GM12878 (cell line): Measurements from ENCODE around the gene OR6N1. TPM values are rescaled to one million over a fixed set of nuclear protein-coding genes. Genes with fewer than 3 reads are reported as not detected.

Experiments
- ATAC-seq: fragments of 200-7000 bp; cut with Tn5 transposase; 3 replicates; pipeline ENCODE4 v1.9.1; 2020; ENCODE audit warnings: mild to moderate bottlenecking, moderate library complexity
- BruUV-seq: library from RNA; stranded (reverse); fragments of 400-500 nt; replicated peaks from 2 replicates; lab custom pipeline; 2021; lab: Mats Ljungman, UMichigan
- CTCF ChIA-PET: fragments of 300-600 bp; sonication (Branson Sonifier 250); formaldehyde crosslinking; extraction: SDS; loops from one replicate; lab custom pipeline; 2021; ENCODE audit warnings: inconsistent platforms; lab: Yijun Ruan, JAX
- POLR2A ChIA-PET: fragments of 350-600 bp; formaldehyde crosslinking; extraction: SDS; loops from one replicate; lab custom pipeline; 2021; ENCODE audit warnings: inconsistent platforms; lab: Charles Lee
- RAD21 ChIA-PET: fragments of 300-600 bp; sonication (Branson Sonifier 250); formaldehyde crosslinking; loops from one replicate; lab custom pipeline; 2023; ENCODE audit warnings: antibody characterized with exemption; ENCODE audit not compliant: unreplicated experiment; lab: Charles Lee
- SMC1A ChIA-PET: fragments of 300-600 bp; sonication (Branson Sonifier 250); formaldehyde crosslinking; loops from one replicate; lab custom pipeline; 2023; ENCODE audit not compliant: unreplicated experiment, uncharacterized antibody; lab: Charles Lee
- DNase-seq: peaks from one replicate; pipeline ENCODE4 v3.0.0-alpha.2; 2011; ENCODE audit warnings: low read depth, low spot score
- FAIRE-seq: peaks from 3 replicates; lab custom pipeline; 2011; peaks lifted over from hg19 to GRCh38; lab: Jason Lieb, UNC
- H2AFZ ChIP-seq: 2 replicates; pipeline ENCODE4 v1.6.0; 2011; ENCODE audit warnings: low read depth, low read length, control low read depth; ENCODE audit not compliant: control insufficient read depth
- H3K27ac ChIP-seq: 2 replicates; pipeline ENCODE4 v1.5.1; 2011; ENCODE audit warnings: control low read depth; ENCODE audit not compliant: control insufficient read depth, insufficient read depth
- H3K27me3 ChIP-seq, 2 experiments: replicated peaks in 1 of 2; 2 replicates each; pipeline versions ENCODE4 v1.6.0 to v1.6.1; 2011; ENCODE audit warnings: low read length in 1 of 2; ENCODE audit not compliant: control insufficient read depth in 2 of 2, insufficient read depth in 2 of 2
- H3K36me3 ChIP-seq, 2 experiments: 2 replicates each; pipeline ENCODE4 v1.5.1; 2011; ENCODE audit warnings: low read length in 1 of 2; ENCODE audit not compliant: control insufficient read depth in 2 of 2, insufficient read depth in 2 of 2
- H3K4me1 ChIP-seq: 2 replicates; pipeline ENCODE4 v1.6.1; 2011; ENCODE audit warnings: mild to moderate bottlenecking, low read length, moderate library complexity, mixed read lengths; ENCODE audit not compliant: control insufficient read depth, insufficient read depth
- H3K4me2 ChIP-seq: 2 replicates; pipeline ENCODE4 v1.6.0; 2011; ENCODE audit warnings: control low read depth; ENCODE audit not compliant: control insufficient read depth, insufficient read depth
- H3K4me3 ChIP-seq: fragments of 200-600 bp; sonication (generic); 2 replicates; pipeline ENCODE4 v1.5.1; 2016
- H3K79me2 ChIP-seq: 2 replicates; pipeline ENCODE4 v1.6.0; 2011; ENCODE audit warnings: low read length; ENCODE audit not compliant: control insufficient read depth, insufficient read depth
- H3K9ac ChIP-seq: 2 replicates; pipeline ENCODE4 v1.8.0; 2011; ENCODE audit warnings: low read length, control low read depth, mixed read lengths; ENCODE audit not compliant: control insufficient read depth, insufficient read depth
- H3K9me3 ChIP-seq: replicated peaks from 3 replicates; pipeline ENCODE4 v1.5.1; 2011; ENCODE audit warnings: mild to moderate bottlenecking, low read length; ENCODE audit not compliant: control insufficient read depth, insufficient read depth
- H4K20me1 ChIP-seq: 2 replicates; pipeline ENCODE4 v1.6.0; 2011; ENCODE audit not compliant: control insufficient read depth, insufficient read depth
- CHD2 ChIP-seq: IDR thresholded peaks from 2 replicates; pipeline ENCODE4 v1.6.1; 2011; ENCODE audit warnings: low read depth, low read length, improper control_type of control experiment, borderline replicate concordance
- E4F1 ChIP-seq: fragments of 450-650 bp; IDR thresholded peaks from 2 replicates; pipeline ENCODE4 v1.6.1; 2018; ENCODE audit warnings: borderline replicate concordance, mild to moderate bottlenecking; ENCODE audit not compliant: partially characterized antibody
- NRF1 ChIP-seq: conservative IDR thresholded peaks from 2 replicates; pipeline ENCODE4 v1.6.1; 2011; ENCODE audit warnings: mild to moderate bottlenecking, low read depth, low read length, improper control_type of control experiment
- POLR2A ChIP-seq: IDR thresholded peaks from 2 replicates; pipeline ENCODE4 v1.6.1; 2011; ENCODE audit warnings: low read depth, mild to moderate bottlenecking, low read length
- TCF12 ChIP-seq: IDR thresholded peaks from 2 replicates; pipeline ENCODE4 v1.6.1; 2011; ENCODE audit warnings: low read depth, mild to moderate bottlenecking, low read length
- WGBS: methylation state at CpG from one replicate; pipeline ENCODE4 v1.1.6; 2016; ENCODE audit warnings: low lambda C conversion rate; ENCODE audit not compliant: insufficient replicate concordance, insufficient coverage; ENCODE audit errors: missing lambda C conversion rate; 5-methylcytosine and 5-hydroxymethylcytosine counted together
- in situ Hi-C: fragments of 300-500 bp; cut with MboI; formaldehyde crosslinking; loops from 9 replicates; pipeline ENCODE4 v1.14.3; 2018; ENCODE audit warnings: mixed read lengths
- intact Hi-C: fragments of 100-400 bp; cut with micrococcal nuclease; formaldehyde crosslinking; loops from one replicate; pipeline ENCODE4 v1.14.2; 2022; ENCODE audit not compliant: unreplicated experiment
- polyA plus RNA-seq, 11 experiments: library from polyadenylated mRNA; depleted of rRNA in 4 of 11; unstranded in 6 of 11; stranded (reverse) in 5 of 11; fragments of >200 nt; fragmentation: Nextera tagmentation in 4 of 11; fragmentation: Illumina TruSeq in 1 of 11; extraction: Ambion mirVana in 4 of 11; extraction: Trizol in 1 of 11; gene quantifications; 1 replicate in 1 of 11; 2 replicates in 10 of 11; pipeline versions ENCODE4 v1.2.1 to v1.2.3, GENCODE V29; 2011 to 2016; ENCODE audit warnings: inconsistent platforms in 2 of 11, missing spikeins in 2 of 11, low read depth in 1 of 11
- total RNA-seq, 4 experiments: library from RNA; depleted of rRNA in 3 of 4; stranded (reverse); fragments of >200 nt in 3 of 4; fragmentation: Illumina TruSeq in 1 of 4; extraction: Trizol in 1 of 4; gene quantifications; 2 replicates each; pipeline versions ENCODE4 v1.2.1 to v1.2.3, GENCODE V29; 2013 to 2021

Gene OR6N1
- total and polyA plus RNA-seq, 10 of the 15 experiments (the other 5 are each of a cell fraction or from before 2014, with no cell fraction given): not detected

- Histone ChIP-seq H3K36me3 (no peaks in the 10 kb centered on the region), H3K4me2 (no peak overlapping the region), H3K79me2 (no peaks in the 10 kb centered on the region), H3K27me3 (no peaks in the 10 kb centered on the region), H4K20me1 (no peaks in the 10 kb centered on the region), H3K9me3 (no peaks in the 10 kb centered on the region)
- in situ Hi-C loops: no loop called here
- DNase-seq (no peak), ATAC-seq (no peak)
- TF ChIP-seq NRF1: no peak
- no peak for TF ChIP-seq POLR2A
- no peak for TF ChIP-seq E4F1
- TF ChIP-seq, all 136 proteins: peak for 0
- Histone ChIP-seq H3K4me1 (no peaks in the 10 kb centered on the region), H3K27ac (no peak overlapping the region), H3K4me3 (no peak overlapping the region), H3K9ac (no peak overlapping the region), H2AFZ (no peak overlapping the region)
- intact Hi-C loops: no loop called here
- ChIA-PET CTCF (interaction anchor here (0.6 kb wide), 1 partner anchor 512 kb away, joined by 3 read pairs; no protein-coding TSS in a partner anchor), POLR2A (no interaction called here), SMC1A (no interaction called here), RAD21 (no interaction called here)
- FAIRE-seq: no peak
- whole genome bisulfite sequencing: 47% methylated on average over 5 of the region's 5 CpGs
- no TSS peak for BruUV-seq
These were observed 47.6 kb downstream of the OR6N1 start for GRCh38 chr1:158724442-158724841.

- no TSS peak for BruUV-seq
- DNase-seq (no peak), FAIRE-seq (no peak), ATAC-seq (no peak)
- H4K20me1 ChIP-seq: no peaks in the 10 kb centered on the region
- TF ChIP-seq CHD2 (no peak), TCF12 (no peak)
- no peak within 1 kb of the TSS for H3K4me3 ChIP-seq
- SMC1A ChIA-PET: no interaction called here
- in situ Hi-C loops: no loop called here
- no peaks in the 10 kb centered on the region for H3K79me2 ChIP-seq
- no peak within 1 kb of the TSS for H3K9ac ChIP-seq
- H3K9me3 ChIP-seq: no peaks in the 10 kb centered on the region
- WGBS: 47% methylated on average over 2 of the region's 2 CpGs
- RAD21 ChIA-PET: no interaction called here
- no peak within 1 kb of the TSS for H3K4me2 ChIP-seq
- no peaks in the 10 kb centered on the region for H3K36me3 ChIP-seq
- intact Hi-C loops: no loop called here
- CTCF ChIA-PET: interaction anchor here (1.1 kb wide), 1 partner anchor 391 kb away, joined by 3 read pairs; no protein-coding TSS in a partner anchor
- H2AFZ ChIP-seq: no peak within 1 kb of the TSS
- POLR2A ChIA-PET: no interaction called here
- H3K27me3 ChIP-seq: no peaks in the 10 kb centered on the region
- H3K4me1 ChIP-seq: no peaks in the 10 kb centered on the region
- H3K27ac ChIP-seq: no peak within 1 kb of the TSS
These were observed 51.4 kb downstream of the OR6N1 start, which contains the start of gene OR6K3 for GRCh38 chr1:158720620-158721019. Gene OR6K3, minus strand, starts transcription at chr1:158720720. Its CDS starts 2,605 bp downstream, at chr1:158718115.
